Parathyroid adenoma (tissue), 2 donors: ENCODE results near the gene CPA3.

ENCODE experiments used
- H2AFZ ChIP-seq: fragments of 300-600 bp; sonication (generic); one replicate; pipeline ENCODE4 v1.7.0; 2017; ENCODE audit warnings: antibody characterized with exemption, mild to moderate bottlenecking
- H3K27ac ChIP-seq: fragments of 300-600 bp; sonication (generic); one replicate; pipeline ENCODE4 v1.7.0; 2017
- H3K27me3 ChIP-seq: fragments of 300-600 bp; sonication (generic); one replicate; pipeline ENCODE4 v1.7.0; 2017; ENCODE audit warnings: low read length; ENCODE audit not compliant: control insufficient read depth, insufficient read depth
- H3K36me3 ChIP-seq: fragments of 300-600 bp; sonication (generic); one replicate; pipeline ENCODE4 v1.7.0; 2017; ENCODE audit warnings: low read length; ENCODE audit not compliant: control insufficient read depth, insufficient read depth
- H3K4me1 ChIP-seq: fragments of 300-600 bp; sonication (generic); one replicate; pipeline ENCODE4 v1.7.0; 2017; ENCODE audit warnings: control low read depth
- H3K4me2 ChIP-seq: fragments of 300-600 bp; sonication (generic); one replicate; pipeline ENCODE4 v1.7.0; 2017; ENCODE audit warnings: low read length
- H3K4me3 ChIP-seq: fragments of 300-600 bp; sonication (generic); one replicate; pipeline ENCODE4 v1.7.0; 2017; ENCODE audit warnings: low read depth, low read length
- H3K79me2 ChIP-seq: fragments of 300-600 bp; sonication (generic); one replicate; pipeline ENCODE4 v1.7.0; 2017; ENCODE audit warnings: control low read depth
- H3K9ac ChIP-seq: fragments of 300-600 bp; sonication (generic); one replicate; pipeline ENCODE4 v1.7.0; 2017; ENCODE audit warnings: mild to moderate bottlenecking
- H3K9me3 ChIP-seq: fragments of 300-600 bp; sonication (generic); one replicate; pipeline ENCODE4 v1.7.0; 2017; ENCODE audit warnings: low read length; ENCODE audit not compliant: control insufficient read depth
- TF ChIP-seq, protein P1 (sequence below): fragments of 300-600 bp; sonication (generic); IDR thresholded peaks from one replicate; pipeline ENCODE4 v1.7.0; 2017; ENCODE audit warnings: antibody characterized with exemption, mild to moderate bottlenecking
- donor health status: primary hyperparathyroidism.

The CPA3 gene, protein sequence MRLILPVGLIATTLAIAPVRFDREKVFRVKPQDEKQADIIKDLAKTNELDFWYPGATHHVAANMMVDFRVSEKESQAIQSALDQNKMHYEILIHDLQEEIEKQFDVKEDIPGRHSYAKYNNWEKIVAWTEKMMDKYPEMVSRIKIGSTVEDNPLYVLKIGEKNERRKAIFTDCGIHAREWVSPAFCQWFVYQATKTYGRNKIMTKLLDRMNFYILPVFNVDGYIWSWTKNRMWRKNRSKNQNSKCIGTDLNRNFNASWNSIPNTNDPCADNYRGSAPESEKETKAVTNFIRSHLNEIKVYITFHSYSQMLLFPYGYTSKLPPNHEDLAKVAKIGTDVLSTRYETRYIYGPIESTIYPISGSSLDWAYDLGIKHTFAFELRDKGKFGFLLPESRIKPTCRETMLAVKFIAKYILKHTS

DNA sequence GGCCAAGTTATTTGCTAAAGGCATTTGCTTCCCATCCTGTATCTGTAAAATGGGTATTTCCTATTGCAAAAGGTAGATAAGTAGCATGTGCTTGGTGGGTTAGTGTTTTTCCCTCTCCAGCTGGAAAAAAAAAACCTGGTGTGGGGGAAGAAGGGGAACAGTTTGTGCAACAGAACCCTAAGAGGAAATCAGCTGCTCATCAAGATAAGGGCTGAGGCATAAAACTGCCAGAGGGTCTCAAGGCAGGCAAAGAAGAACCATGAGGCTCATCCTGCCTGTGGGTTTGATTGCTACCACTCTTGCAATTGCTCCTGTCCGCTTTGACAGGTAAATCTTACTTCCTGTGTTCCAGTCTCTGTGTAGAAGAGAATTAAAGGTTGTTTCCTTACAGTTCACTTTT, at the start of gene CPA3:
Gene CPA3 (plus strand): TSS at position 248 of the 400 bp plus-strand sequence. CDS start 12 bp downstream, at position 260.
- no peaks in the 10 kb centered on the region for H3K36me3 ChIP-seq
- H3K27me3 ChIP-seq, result no peaks in the 10 kb centered on the region
- H3K27ac ChIP-seq, result no peak within 1 kb of the TSS
- H3K79me2 ChIP-seq, result no peaks in the 10 kb centered on the region
- no peak within 1 kb of the TSS for H2AFZ ChIP-seq
- no peak within 1 kb of the TSS for H3K4me3 ChIP-seq
- no peaks in the 10 kb centered on the region for H3K4me1 ChIP-seq
- TF ChIP-seq, protein P1, sequence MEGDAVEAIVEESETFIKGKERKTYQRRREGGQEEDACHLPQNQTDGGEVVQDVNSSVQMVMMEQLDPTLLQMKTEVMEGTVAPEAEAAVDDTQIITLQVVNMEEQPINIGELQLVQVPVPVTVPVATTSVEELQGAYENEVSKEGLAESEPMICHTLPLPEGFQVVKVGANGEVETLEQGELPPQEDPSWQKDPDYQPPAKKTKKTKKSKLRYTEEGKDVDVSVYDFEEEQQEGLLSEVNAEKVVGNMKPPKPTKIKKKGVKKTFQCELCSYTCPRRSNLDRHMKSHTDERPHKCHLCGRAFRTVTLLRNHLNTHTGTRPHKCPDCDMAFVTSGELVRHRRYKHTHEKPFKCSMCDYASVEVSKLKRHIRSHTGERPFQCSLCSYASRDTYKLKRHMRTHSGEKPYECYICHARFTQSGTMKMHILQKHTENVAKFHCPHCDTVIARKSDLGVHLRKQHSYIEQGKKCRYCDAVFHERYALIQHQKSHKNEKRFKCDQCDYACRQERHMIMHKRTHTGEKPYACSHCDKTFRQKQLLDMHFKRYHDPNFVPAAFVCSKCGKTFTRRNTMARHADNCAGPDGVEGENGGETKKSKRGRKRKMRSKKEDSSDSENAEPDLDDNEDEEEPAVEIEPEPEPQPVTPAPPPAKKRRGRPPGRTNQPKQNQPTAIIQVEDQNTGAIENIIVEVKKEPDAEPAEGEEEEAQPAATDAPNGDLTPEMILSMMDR, result no peak
- no peaks in the 10 kb centered on the region for H3K9me3 ChIP-seq
- no peak within 1 kb of the TSS for H3K4me2 ChIP-seq
- H3K9ac ChIP-seq, result no peak within 1 kb of the TSS

DNA sequence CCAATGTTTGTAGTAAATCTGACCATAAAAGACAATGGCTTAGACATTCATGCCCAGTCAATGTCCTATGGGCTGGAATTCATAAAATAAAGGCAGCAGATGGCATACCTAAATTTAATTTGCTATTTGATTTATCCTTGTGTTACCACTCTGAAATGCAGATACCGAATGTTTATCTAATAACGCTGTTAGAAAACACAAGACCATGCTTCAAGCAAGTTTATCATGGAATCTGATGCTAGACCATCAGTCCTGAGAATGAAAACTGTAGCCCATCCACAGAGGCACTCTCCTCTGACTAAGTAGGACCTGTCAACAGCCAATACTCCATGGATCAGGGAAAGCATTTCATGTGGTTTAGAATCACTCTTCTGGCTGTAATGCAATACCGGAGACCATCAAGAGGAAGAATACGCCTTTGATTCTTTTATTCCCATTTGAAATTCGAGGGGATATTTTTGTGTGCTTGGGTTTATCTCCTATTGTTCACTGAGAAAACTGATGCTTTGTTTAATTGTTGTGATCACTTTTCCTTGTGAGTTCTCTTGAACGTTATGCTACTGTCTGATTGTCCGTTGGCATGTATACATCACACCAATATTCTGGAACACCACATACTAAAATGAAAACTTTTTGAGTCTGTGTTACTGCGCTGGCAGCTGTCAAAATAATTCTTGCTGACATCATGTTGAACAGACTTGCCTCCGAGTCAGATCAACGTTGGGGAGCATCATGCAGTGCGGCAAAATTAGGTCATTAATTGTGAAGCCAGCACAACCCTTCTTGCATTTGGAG, 49.6 kb upstream of the CPA3 start:
- no peak overlapping the region for H3K27ac ChIP-seq

DNA sequence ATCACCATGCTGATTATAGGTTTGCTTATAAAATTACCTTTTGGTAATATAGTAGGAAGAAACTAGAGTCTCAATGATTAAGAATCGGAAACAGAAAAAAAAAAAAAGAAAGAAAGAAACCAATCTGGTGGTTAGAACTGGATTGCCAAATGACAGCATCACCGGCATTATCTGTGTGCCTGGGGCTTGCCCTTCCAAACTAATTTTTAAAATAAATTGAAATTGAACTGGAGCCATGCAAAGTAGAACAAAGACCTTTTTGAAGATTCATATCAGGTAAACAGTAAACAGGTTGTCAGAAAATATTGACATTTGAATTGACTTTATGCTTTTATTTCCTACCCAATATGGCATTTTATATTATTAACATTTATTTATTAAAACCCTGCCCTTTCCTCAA, 48.7 kb upstream of the CPA3 start:
- Histone ChIP-seq H3K4me2 (no peak overlapping the region), H3K79me2 (no peaks in the 10 kb centered on the region), H3K9me3 (no peaks in the 10 kb centered on the region), H3K4me1 (no peaks in the 10 kb centered on the region), H3K36me3 (no peaks in the 10 kb centered on the region), H3K27ac (no peak overlapping the region), H2AFZ (no peak overlapping the region), H3K27me3 (no peaks in the 10 kb centered on the region), H3K4me3 (no peak overlapping the region), H3K9ac (no peak overlapping the region)
- TF ChIP-seq, protein P1, result no peak

More for the DNA sequence above, 49.6 kb upstream of the CPA3 start:
- Histone ChIP-seq H2AFZ (no peak overlapping the region), H3K4me3 (no peak overlapping the region), H3K36me3 (no peaks in the 10 kb centered on the region), H3K4me2 (no peak overlapping the region), H3K9ac (no peak overlapping the region), H3K27me3 (no peaks in the 10 kb centered on the region), H3K9me3 (no peaks in the 10 kb centered on the region), H3K79me2 (no peaks in the 10 kb centered on the region), H3K4me1 (no peaks in the 10 kb centered on the region)
- TF ChIP-seq, protein P1, result no peak

DNA sequence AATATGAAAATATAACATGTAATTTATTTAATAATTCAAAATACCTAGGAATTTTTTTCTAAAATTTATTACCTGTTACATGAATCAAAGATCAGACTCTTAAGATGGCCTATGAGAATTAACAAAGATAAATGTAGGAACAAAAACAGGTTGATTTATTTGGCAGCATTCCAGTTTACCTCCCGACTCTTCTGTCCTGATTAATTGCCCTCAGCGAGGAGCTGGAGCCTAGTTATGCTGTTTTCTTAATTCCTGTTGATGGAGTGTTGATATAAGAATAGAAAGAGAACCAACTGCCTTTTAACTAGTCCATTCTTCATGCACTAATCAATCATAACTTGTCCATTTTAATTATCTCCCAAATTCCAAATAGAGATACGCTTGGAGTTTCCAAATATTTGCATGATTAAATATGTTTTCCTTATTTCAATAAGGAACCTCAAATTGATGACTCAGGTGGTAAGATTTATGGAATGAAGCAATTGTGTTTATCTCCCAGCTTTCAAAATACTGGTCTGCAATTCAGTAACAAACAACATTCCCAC, 48.0 kb upstream of the CPA3 start:
- H3K9me3 ChIP-seq, result no peaks in the 10 kb centered on the region
- no peaks in the 10 kb centered on the region for H3K36me3 ChIP-seq
- H3K4me1 ChIP-seq, result no peaks in the 10 kb centered on the region
- H2AFZ ChIP-seq, result no peak overlapping the region
- H3K27ac ChIP-seq, result no peak overlapping the region
- H3K79me2 ChIP-seq, result no peaks in the 10 kb centered on the region
- H3K27me3 ChIP-seq, result no peaks in the 10 kb centered on the region
- H3K4me2 ChIP-seq, result no peak overlapping the region
- H3K9ac ChIP-seq, result no peak overlapping the region
- no peak overlapping the region for H3K4me3 ChIP-seq
- TF ChIP-seq, protein P1, result no peak
